MM.1S (cell line): ENCODE results near the gene PARP4.
"Not testable (repeated sequence)": the region's sequence is repeated elsewhere in the genome, so short reads cannot be mapped to it uniquely, and the experiment has no call there.

Source experiments
- DNase-seq: peaks from one replicate; pipeline ENCODE4 v3.0.0-alpha.2; 2015
- H2AFZ ChIP-seq: fragments of 300-600 bp; sonication (generic); 2 replicates; pipeline ENCODE4 v1.6.0; 2016; ENCODE audit warnings: antibody characterized with exemption, low read length
- H3F3A ChIP-seq: fragments of 300-600 bp; sonication (generic); 2 replicates; pipeline ENCODE4 v1.6.1; 2016; ENCODE audit warnings: mild to moderate bottlenecking, antibody characterized with exemption, low read length, moderate library complexity, mixed read lengths; ENCODE audit not compliant: insufficient read depth
- H3K27ac ChIP-seq: fragments of 300-600 bp; sonication (generic); 2 replicates; pipeline ENCODE4 v1.5.1; 2016; ENCODE audit warnings: mild to moderate bottlenecking, low read length
- H3K27me3 ChIP-seq: fragments of 300-600 bp; sonication (generic); replicated peaks from 2 replicates; pipeline ENCODE4 v1.6.0; 2016; ENCODE audit warnings: low read length; ENCODE audit not compliant: insufficient read depth
- H3K36me3 ChIP-seq: fragments of 300-600 bp; sonication (generic); replicated peaks from 2 replicates; pipeline ENCODE4 v1.6.1; 2016; ENCODE audit warnings: mild to moderate bottlenecking, low read length, mixed read lengths; ENCODE audit not compliant: insufficient read depth
- H3K4me1 ChIP-seq: fragments of 300-600 bp; sonication (generic); 2 replicates; pipeline ENCODE4 v1.6.1; 2016; ENCODE audit warnings: low read length, mixed read lengths
- H3K4me2 ChIP-seq: fragments of 300-600 bp; sonication (generic); 2 replicates; pipeline ENCODE4 v1.6.0; 2016; ENCODE audit warnings: low read depth, low read length
- H3K4me3 ChIP-seq: fragments of 300-600 bp; sonication (generic); 2 replicates; pipeline ENCODE4 v1.5.1; 2016; ENCODE audit warnings: low read length, mixed read lengths
- H3K79me2 ChIP-seq: fragments of 300-600 bp; sonication (generic); 2 replicates; pipeline ENCODE4 v1.6.1; 2016; ENCODE audit warnings: mixed run types, low read length, mixed read lengths
- H3K9ac ChIP-seq: fragments of 300-600 bp; sonication (generic); 2 replicates; pipeline ENCODE4 v1.6.1; 2016; ENCODE audit warnings: low read length, mixed read lengths
- H3K9me2 ChIP-seq: fragments of 300-600 bp; sonication (generic); replicated peaks from 2 replicates; pipeline ENCODE4 v1.6.1; 2016; ENCODE audit warnings: mild to moderate bottlenecking, low read length, mixed read lengths; ENCODE audit not compliant: insufficient read depth
- H3K9me3 ChIP-seq: fragments of 300-600 bp; sonication (generic); replicated peaks from 2 replicates; pipeline ENCODE4 v1.6.1; 2016; ENCODE audit warnings: mild to moderate bottlenecking, low read length, mixed read lengths; ENCODE audit not compliant: insufficient read depth
- H4K20me1 ChIP-seq: fragments of 300-600 bp; sonication (generic); 2 replicates; pipeline ENCODE4 v1.6.1; 2016; ENCODE audit warnings: mild to moderate bottlenecking, low read length, moderate library complexity, mixed read lengths; ENCODE audit not compliant: insufficient read depth
- CTCF ChIP-seq: fragments of 300-600 bp; sonication (generic); IDR thresholded peaks from 2 replicates; pipeline ENCODE4 v1.5.1; 2016; ENCODE audit warnings: antibody characterized with exemption, low read length, mixed read lengths
- EZH2 ChIP-seq: fragments of 300-600 bp; sonication (generic); optimal IDR thresholded peaks from 2 replicates; pipeline ENCODE3; 2017; ENCODE audit warnings: low read depth, mild to moderate bottlenecking, antibody characterized with exemption, low read length, mixed read lengths
- EZH2phosphoT487 ChIP-seq: fragments of 300-600 bp; sonication (generic); IDR thresholded peaks from 2 replicates; pipeline ENCODE4 v1.6.1; 2018; ENCODE audit warnings: antibody characterized with exemption, low read length

Gene PARP4

GRCh38 chr13:24385902-24386301 lies 126.7 kb downstream of the PARP4 start:
- Histone ChIP-seq H2AFZ (no peak overlapping the region), H3K27me3 (no peaks in the 10 kb centered on the region), H4K20me1 (no peaks in the 10 kb centered on the region), H3K79me2 (no peaks in the 10 kb centered on the region), H3K4me1 (no peaks in the 10 kb centered on the region), H3F3A (no peaks in the 10 kb centered on the region), H3K4me2 (no peak overlapping the region), H3K36me3 (no peaks in the 10 kb centered on the region), H3K9me3 (no peaks in the 10 kb centered on the region), H3K4me3 (no peak overlapping the region), H3K9me2 (no peaks in the 10 kb centered on the region), H3K27ac (no peak overlapping the region), H3K9ac (no peak overlapping the region)
- TF ChIP-seq EZH2phosphoT487 (no peak), CTCF (no peak), EZH2 (no peak)
- no peak for DNase-seq

- not testable (repeated sequence) for H3K9ac ChIP-seq, H3K9me2 ChIP-seq, H3K4me1 ChIP-seq, H3K4me2 ChIP-seq, H3K4me3 ChIP-seq, H3K27me3 ChIP-seq, H3K27ac ChIP-seq, H3K36me3 ChIP-seq, H3F3A ChIP-seq, H3K79me2 ChIP-seq, H2AFZ ChIP-seq, H3K9me3 ChIP-seq, DNase-seq, H4K20me1 ChIP-seq
Measured at GRCh38 chr13:24384946-24385345, 127.6 kb downstream of the PARP4 start.

- not testable (repeated sequence) for H3K4me2 ChIP-seq, H3K27ac ChIP-seq, H3K27me3 ChIP-seq, H3F3A ChIP-seq, H3K79me2 ChIP-seq, H4K20me1 ChIP-seq, H3K4me1 ChIP-seq, H3K9me3 ChIP-seq, DNase-seq, H3K4me3 ChIP-seq, H2AFZ ChIP-seq, H3K36me3 ChIP-seq, H3K9ac ChIP-seq, H3K9me2 ChIP-seq
Measured at GRCh38 chr13:24384091-24384490, 128.5 kb downstream of the PARP4 start.

- Histone ChIP-seq H3K79me2 (no peaks in the 10 kb centered on the region), H3K4me2 (no peak overlapping the region), H3K9me3 (no peaks in the 10 kb centered on the region), H3K9ac (no peak overlapping the region), H3K4me1 (no peaks in the 10 kb centered on the region), H3K27ac (no peak overlapping the region), H3F3A (no peaks in the 10 kb centered on the region), H3K36me3 (no peaks in the 10 kb centered on the region), H4K20me1 (no peaks in the 10 kb centered on the region), H3K9me2 (no peaks in the 10 kb centered on the region), H2AFZ (no peak overlapping the region), H3K27me3 (no peaks in the 10 kb centered on the region), H3K4me3 (no peak overlapping the region)
- no peak for DNase-seq
- no peak for TF ChIP-seq EZH2
Measured at GRCh38 chr13:24381541-24382265, 130.9 kb downstream of the PARP4 start.

- not testable (repeated sequence) for H3K4me1 ChIP-seq, H2AFZ ChIP-seq, H3K36me3 ChIP-seq, H3K9me2 ChIP-seq, H3K4me3 ChIP-seq, H3K9ac ChIP-seq, H3K4me2 ChIP-seq, H3K27me3 ChIP-seq, H3K27ac ChIP-seq, H3K79me2 ChIP-seq, DNase-seq, H4K20me1 ChIP-seq, H3K9me3 ChIP-seq, H3F3A ChIP-seq
Measured at GRCh38 chr13:24380881-24381280, 131.7 kb downstream of the PARP4 start.

GRCh38 chr13:24380227-24380626 lies 132.4 kb downstream of the PARP4 start:
- H3K36me3 ChIP-seq, H3K27ac ChIP-seq, H3F3A ChIP-seq, H4K20me1 ChIP-seq, H3K4me3 ChIP-seq, H2AFZ ChIP-seq, DNase-seq, H3K4me1 ChIP-seq, H3K9me3 ChIP-seq, H3K4me2 ChIP-seq, H3K27me3 ChIP-seq, H3K79me2 ChIP-seq, H3K9me2 ChIP-seq, H3K9ac ChIP-seq: not testable (repeated sequence)

- H3K4me1 ChIP-seq, H3K27ac ChIP-seq, DNase-seq, H3K79me2 ChIP-seq, H3K9me3 ChIP-seq, H3K4me3 ChIP-seq, H2AFZ ChIP-seq, H3K36me3 ChIP-seq, H3K4me2 ChIP-seq, H3K27me3 ChIP-seq, H3F3A ChIP-seq, H3K9me2 ChIP-seq, H3K9ac ChIP-seq, H4K20me1 ChIP-seq: not testable (repeated sequence)
Measured at GRCh38 chr13:24371273-24371672, 141.3 kb downstream of the PARP4 start.
